ENCODE data around the gene TBC1D22B.

DNA sequence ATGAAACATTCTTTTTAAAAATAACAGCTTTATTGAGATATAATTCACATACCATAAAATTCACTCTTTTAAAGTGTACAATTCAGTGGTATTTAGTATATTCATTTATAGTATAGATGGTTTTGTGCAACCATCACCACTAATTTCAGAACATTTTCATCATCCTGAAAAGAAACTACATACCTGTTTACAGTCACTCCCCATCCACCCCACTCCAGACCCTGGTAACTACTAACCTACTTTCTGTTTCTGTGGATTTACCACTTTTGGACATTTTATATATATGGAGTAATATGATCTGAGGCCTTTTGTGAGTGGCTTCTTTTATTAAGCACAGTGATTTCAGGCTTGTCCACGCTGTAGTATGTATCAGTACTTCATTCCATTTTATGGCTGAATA, 2.9 kb downstream of the TBC1D22B start:
- TF ChIP-seq, protein P1, sequence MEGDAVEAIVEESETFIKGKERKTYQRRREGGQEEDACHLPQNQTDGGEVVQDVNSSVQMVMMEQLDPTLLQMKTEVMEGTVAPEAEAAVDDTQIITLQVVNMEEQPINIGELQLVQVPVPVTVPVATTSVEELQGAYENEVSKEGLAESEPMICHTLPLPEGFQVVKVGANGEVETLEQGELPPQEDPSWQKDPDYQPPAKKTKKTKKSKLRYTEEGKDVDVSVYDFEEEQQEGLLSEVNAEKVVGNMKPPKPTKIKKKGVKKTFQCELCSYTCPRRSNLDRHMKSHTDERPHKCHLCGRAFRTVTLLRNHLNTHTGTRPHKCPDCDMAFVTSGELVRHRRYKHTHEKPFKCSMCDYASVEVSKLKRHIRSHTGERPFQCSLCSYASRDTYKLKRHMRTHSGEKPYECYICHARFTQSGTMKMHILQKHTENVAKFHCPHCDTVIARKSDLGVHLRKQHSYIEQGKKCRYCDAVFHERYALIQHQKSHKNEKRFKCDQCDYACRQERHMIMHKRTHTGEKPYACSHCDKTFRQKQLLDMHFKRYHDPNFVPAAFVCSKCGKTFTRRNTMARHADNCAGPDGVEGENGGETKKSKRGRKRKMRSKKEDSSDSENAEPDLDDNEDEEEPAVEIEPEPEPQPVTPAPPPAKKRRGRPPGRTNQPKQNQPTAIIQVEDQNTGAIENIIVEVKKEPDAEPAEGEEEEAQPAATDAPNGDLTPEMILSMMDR (conservative IDR thresholded peaks at IDR 0.05; ENCODE audit: low read depth in 2 of 2): no peak
- no peak for TF ChIP-seq STAT1 (IDR thresholded peaks at IDR 0.05; ENCODE audit: unreplicated experiment)
- TF ChIP-seq POLR2AphosphoS5 (IDR thresholded peaks at IDR 0.05; ENCODE audit: low read depth): no peak
- no peak for TF ChIP-seq CREB1 (CRISPR knock-in tag; IDR thresholded peaks at IDR 0.05; ENCODE audit: low read depth)
